Measurements from ENCODE around the gene ZBTB20. TPM values are rescaled to one million over a fixed set of nuclear protein-coding genes. Genes with fewer than 3 reads are reported as not detected.

Gene ZBTB20
- total RNA-seq, 1 donor = 32.9 TPM

GRCh38 chr3:114928989-114929640 is 218.0 kb downstream of the ZBTB20 start:
- H3K27me3 ChIP-seq (ENCODE audit: insufficient read depth, low read length) = no peaks in the 10 kb centered on the region
- H3K27ac ChIP-seq (ENCODE audit: low read depth, low read length) = no peak overlapping the region
- no peaks in the 10 kb centered on the region for H3K9me3 ChIP-seq (ENCODE audit: low read depth, low read length)
- H4K20me1 ChIP-seq (ENCODE audit: insufficient read depth, low read length) = no peaks in the 10 kb centered on the region
- DNase-seq (ENCODE audit: insufficient read length, low spot score, missing footprints) = peak; percentile 19
- no peak for TF ChIP-seq CTCF (IDR thresholded peaks at IDR 0.05; ENCODE audit: extremely low read depth, low read depth, low read length)
- H3K36me3 ChIP-seq (ENCODE audit: insufficient read depth, low read length) = no peaks in the 10 kb centered on the region
- H2AFZ ChIP-seq (ENCODE audit: low read length) = no peak overlapping the region
- no peak overlapping the region for H3K4me3 ChIP-seq (ENCODE audit: insufficient read depth, low read length)
- H3K4me2 ChIP-seq (ENCODE audit: insufficient read depth, low read length) = no peak overlapping the region
- no peaks in the 10 kb centered on the region for H3K4me1 ChIP-seq (ENCODE audit: insufficient read depth, low read length)
- no peaks in the 10 kb centered on the region for H3K79me2 ChIP-seq (ENCODE audit: insufficient read depth, low read length)

GRCh38 chr3:114904633-114905032 is 242.5 kb downstream of the ZBTB20 start:
- Histone ChIP-seq H3K9me3 (ENCODE audit: low read depth, low read length) (no peaks in the 10 kb centered on the region), H3K27ac (ENCODE audit: low read depth, low read length) (no peak overlapping the region), H3K79me2 (ENCODE audit: insufficient read depth, low read length) (no peaks in the 10 kb centered on the region), H4K20me1 (ENCODE audit: insufficient read depth, low read length) (no peaks in the 10 kb centered on the region), H3K4me2 (ENCODE audit: insufficient read depth, low read length) (no peak overlapping the region), H2AFZ (ENCODE audit: low read length) (no peak overlapping the region), H3K36me3 (ENCODE audit: insufficient read depth, low read length) (no peaks in the 10 kb centered on the region), H3K4me1 (ENCODE audit: insufficient read depth, low read length) (peaks cover 3% of the 10 kb centered on the region), H3K27me3 (ENCODE audit: insufficient read depth, low read length) (no peaks in the 10 kb centered on the region), H3K4me3 (ENCODE audit: insufficient read depth, low read length) (no peak overlapping the region)
- no peak for TF ChIP-seq CTCF (IDR thresholded peaks at IDR 0.05; ENCODE audit: extremely low read depth, low read depth, low read length)
- DNase-seq (ENCODE audit: insufficient read length, low spot score, missing footprints) = no peak

- no peaks in the 10 kb centered on the region for H4K20me1 ChIP-seq (ENCODE audit: insufficient read depth, low read length)
- no peaks in the 10 kb centered on the region for H3K36me3 ChIP-seq (ENCODE audit: insufficient read depth, low read length)
- DNase-seq (ENCODE audit: insufficient read length, low spot score, missing footprints) = no peak
Observed at GRCh38 chr3:114903213-114903612, 243.9 kb downstream of the ZBTB20 start.

GRCh38 chr3:114902691-114903101 is 244.4 kb downstream of the ZBTB20 start:
- Histone ChIP-seq H4K20me1 (ENCODE audit: insufficient read depth, low read length) (no peaks in the 10 kb centered on the region), H3K9me3 (ENCODE audit: low read depth, low read length) (no peaks in the 10 kb centered on the region), H3K4me1 (ENCODE audit: insufficient read depth, low read length) (peaks cover 3% of the 10 kb centered on the region), H3K27ac (ENCODE audit: low read depth, low read length) (no peak overlapping the region), H3K4me3 (ENCODE audit: insufficient read depth, low read length) (no peak overlapping the region), H2AFZ (ENCODE audit: low read length) (no peak overlapping the region), H3K79me2 (ENCODE audit: insufficient read depth, low read length) (no peaks in the 10 kb centered on the region), H3K27me3 (ENCODE audit: insufficient read depth, low read length) (no peaks in the 10 kb centered on the region), H3K4me2 (ENCODE audit: insufficient read depth, low read length) (no peak overlapping the region), H3K36me3 (ENCODE audit: insufficient read depth, low read length) (no peaks in the 10 kb centered on the region)
- no peak for TF ChIP-seq CTCF (IDR thresholded peaks at IDR 0.05; ENCODE audit: extremely low read depth, low read depth, low read length)
- no peak for DNase-seq (ENCODE audit: insufficient read length, low spot score, missing footprints)

More at GRCh38 chr3:114903213-114903612, 243.9 kb downstream of the ZBTB20 start:
- no peaks in the 10 kb centered on the region for H3K9me3 ChIP-seq (ENCODE audit: low read depth, low read length)
- no peaks in the 10 kb centered on the region for H3K27me3 ChIP-seq (ENCODE audit: insufficient read depth, low read length)
- no peaks in the 10 kb centered on the region for H3K79me2 ChIP-seq (ENCODE audit: insufficient read depth, low read length)
- TF ChIP-seq CTCF (IDR thresholded peaks at IDR 0.05; ENCODE audit: extremely low read depth, low read depth, low read length) = no peak
- peaks cover 3% of the 10 kb centered on the region for H3K4me1 ChIP-seq (ENCODE audit: insufficient read depth, low read length)
- H3K27ac ChIP-seq (ENCODE audit: low read depth, low read length) = no peak overlapping the region
- no peak overlapping the region for H3K4me3 ChIP-seq (ENCODE audit: insufficient read depth, low read length)
- H3K4me2 ChIP-seq (ENCODE audit: insufficient read depth, low read length) = no peak overlapping the region
- no peak overlapping the region for H2AFZ ChIP-seq (ENCODE audit: low read length)
